ENCODE data around the gene TSPEAR.

Gene TSPEAR

DNA sequence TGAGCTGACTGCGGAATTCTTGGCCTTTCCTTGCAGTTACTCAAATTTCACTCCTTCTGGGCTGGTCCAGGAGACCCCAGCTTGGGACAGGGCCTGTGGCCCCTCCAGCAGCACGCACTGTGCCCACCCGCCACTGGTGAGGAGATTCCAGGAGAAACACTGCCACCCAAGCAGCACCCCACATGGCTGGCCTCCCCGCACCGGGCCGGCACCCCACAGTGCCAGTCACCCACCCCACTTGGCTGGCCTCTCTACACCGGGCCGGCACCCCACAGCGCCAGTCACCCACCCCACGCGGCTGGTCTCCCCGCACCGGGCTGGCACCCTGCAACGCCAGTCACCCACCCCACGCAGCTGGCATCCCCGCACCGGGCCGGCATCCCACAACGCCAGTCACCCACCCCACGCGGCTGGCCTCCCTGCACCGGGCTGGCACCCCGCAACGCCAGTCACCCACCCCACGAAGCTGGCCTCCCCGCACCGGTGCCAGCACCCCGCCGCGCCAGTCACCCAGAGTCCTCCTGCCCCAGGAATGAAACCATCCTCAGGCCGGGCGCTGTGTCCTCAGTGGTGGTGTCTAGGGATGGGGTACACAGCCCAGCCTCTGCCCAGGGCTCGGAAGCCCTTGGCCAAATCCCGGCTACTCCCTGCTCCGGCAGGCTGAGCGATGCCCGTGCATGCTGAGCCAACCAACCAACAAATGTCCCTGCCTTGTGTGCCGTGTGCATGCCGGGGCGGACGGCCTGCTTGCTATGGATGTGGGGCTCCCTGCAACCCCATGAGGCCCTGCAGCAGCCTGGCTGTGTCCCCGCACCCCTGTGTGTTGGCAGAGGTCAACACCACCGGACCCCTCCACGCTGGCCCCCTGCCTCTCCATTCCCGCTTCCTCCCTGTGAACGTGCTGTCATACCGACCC is 38.6 kb upstream of the TSPEAR start:
- TF ChIP-seq, protein P1, sequence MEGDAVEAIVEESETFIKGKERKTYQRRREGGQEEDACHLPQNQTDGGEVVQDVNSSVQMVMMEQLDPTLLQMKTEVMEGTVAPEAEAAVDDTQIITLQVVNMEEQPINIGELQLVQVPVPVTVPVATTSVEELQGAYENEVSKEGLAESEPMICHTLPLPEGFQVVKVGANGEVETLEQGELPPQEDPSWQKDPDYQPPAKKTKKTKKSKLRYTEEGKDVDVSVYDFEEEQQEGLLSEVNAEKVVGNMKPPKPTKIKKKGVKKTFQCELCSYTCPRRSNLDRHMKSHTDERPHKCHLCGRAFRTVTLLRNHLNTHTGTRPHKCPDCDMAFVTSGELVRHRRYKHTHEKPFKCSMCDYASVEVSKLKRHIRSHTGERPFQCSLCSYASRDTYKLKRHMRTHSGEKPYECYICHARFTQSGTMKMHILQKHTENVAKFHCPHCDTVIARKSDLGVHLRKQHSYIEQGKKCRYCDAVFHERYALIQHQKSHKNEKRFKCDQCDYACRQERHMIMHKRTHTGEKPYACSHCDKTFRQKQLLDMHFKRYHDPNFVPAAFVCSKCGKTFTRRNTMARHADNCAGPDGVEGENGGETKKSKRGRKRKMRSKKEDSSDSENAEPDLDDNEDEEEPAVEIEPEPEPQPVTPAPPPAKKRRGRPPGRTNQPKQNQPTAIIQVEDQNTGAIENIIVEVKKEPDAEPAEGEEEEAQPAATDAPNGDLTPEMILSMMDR (conservative IDR thresholded peaks at IDR 0.05): no peak
- H3K27ac ChIP-seq: no peak overlapping the region

DNA sequence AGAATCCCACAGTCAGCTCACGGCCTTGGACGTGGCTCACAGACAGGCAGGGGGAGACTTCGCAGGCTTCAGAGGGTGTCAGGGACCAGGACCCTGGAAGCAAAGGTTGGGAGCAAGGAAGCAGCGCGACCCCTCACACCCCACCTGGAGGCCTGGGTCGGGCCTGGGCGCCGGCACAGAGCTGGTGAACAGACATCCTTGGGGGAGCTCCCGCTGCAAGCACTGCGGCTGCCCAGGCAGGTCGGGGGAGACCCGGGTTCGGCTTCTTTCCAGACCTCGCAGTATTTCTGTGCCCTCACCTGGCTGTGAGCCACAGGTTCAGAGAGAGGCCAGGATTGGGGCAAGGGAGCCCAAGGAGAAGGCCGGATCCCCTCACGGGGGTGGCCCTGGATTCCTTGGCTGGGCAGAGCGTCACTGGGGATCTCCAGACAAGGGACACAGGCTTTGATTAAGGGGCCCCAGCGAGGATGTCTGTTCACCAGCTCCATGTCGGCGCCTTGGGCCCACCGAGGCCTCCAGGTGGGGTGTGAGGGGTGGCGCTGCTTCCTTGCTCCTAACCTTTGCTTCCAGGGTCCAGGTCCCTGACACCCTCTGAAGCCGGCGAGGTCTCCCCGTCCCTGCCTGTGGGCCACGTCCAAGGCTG is 37.9 kb upstream of the TSPEAR start:
- TF ChIP-seq, protein P1 (conservative IDR thresholded peaks at IDR 0.05): no peak
- H3K27ac ChIP-seq: no peak overlapping the region

DNA sequence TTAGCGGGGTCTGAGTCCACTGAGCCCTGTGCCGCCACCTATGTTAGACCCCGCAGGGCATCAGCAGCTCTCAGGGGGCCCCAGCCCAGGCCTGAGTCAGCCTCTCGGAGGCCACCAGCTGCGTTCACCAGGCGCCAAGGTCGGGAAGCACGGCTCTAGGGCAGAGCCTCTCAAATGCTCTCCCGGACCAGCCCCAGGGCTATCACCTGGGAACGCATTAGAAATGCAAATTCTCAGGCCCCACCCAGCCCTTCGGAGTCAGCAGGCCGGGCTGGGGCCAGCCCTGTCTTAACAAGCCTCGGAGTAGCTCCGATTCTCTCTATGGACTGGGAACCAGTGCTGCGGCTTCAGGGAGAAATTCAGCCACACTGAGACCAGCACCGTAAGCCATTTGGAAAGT is 37.2 kb upstream of the TSPEAR start:
- TF ChIP-seq, protein P1 (conservative IDR thresholded peaks at IDR 0.05): no peak
- H3K27ac ChIP-seq: no peak overlapping the region

DNA sequence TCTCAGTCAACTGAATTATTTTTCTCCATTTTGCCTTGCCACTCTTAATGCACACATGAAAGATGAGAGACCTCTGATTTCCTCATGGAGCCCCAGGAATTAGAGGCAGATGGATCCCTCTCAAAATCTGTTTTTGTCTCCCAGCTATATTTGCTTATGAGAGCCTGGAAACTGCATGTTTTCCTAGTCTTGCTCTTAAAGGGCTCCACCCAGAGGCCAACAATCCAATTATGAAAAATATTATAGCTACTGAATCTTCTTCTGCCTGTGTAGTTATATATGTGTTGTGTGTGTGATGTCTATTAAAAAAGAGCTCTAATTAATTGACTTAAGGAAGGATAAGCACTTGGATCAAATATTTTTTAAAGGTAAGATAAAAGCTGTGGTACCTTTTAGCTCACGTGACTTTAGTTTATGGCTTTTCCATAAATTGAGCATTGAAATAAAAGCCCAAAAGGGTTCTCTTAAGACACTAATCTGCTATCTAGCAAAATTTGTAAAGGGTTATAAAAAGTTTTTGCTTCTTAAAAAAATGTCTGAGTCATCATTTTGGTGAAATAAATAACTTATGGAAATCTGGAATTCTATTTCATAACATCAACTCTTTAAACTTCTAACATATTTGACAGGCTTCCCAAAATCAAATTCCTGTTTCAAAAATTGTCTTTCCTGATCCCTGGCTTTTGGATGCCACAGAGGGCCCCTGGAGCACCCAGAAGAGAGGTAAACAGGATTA is 31.2 kb upstream of the TSPEAR start:
- TF ChIP-seq, protein P1 (conservative IDR thresholded peaks at IDR 0.05): peak; percentile 89

DNA sequence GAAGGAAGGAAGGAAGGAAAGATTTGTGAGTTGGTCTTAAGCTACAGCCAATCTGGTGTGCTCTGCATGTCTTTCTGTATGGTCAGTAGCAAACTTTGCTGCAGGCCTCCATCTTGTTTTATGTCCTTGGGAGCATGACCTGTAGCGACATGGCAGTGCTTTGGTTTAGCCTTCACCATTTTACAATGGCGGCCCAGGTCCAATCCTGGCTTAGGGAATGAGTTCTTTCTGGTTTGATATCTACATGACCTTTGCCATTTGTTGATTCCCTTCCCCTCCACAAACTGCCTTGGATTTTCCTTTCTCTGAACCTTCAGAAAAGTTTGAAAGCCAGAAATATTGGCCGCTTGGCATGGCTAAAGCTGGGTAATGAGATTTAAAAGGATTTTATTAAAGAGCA is 30.5 kb upstream of the TSPEAR start:
- TF ChIP-seq, protein P1 (conservative IDR thresholded peaks at IDR 0.05): no peak

More for the DNA sequence above, 31.2 kb upstream of the TSPEAR start:
- H3K27ac ChIP-seq: peak overlapping the region; percentile 26

DNA sequence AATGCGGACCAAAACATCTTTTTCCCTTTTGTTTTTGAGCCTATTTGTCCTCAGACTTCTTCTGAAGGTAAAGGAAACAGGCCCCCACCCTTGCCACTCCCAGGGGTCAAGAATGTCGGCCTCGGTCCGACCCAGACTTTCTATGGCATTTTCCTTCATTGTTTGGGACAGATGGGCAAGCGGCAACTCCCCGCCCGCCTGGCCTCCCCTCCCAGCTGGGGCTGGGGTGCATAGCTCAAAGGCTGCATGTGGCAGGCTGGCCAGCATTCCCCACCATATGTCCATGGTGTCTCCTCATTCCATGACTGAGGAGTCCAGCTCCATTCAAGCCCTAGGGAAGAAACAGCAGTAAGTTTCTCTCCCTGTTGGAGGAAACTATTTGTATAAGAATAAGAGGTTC is 29.4 kb upstream of the TSPEAR start:
- TF ChIP-seq, protein P1 (conservative IDR thresholded peaks at IDR 0.05): no peak
- no peak overlapping the region for H3K27ac ChIP-seq

More for the DNA sequence above, 30.5 kb upstream of the TSPEAR start:
- H3K27ac ChIP-seq: peak overlapping the region; percentile 26

DNA sequence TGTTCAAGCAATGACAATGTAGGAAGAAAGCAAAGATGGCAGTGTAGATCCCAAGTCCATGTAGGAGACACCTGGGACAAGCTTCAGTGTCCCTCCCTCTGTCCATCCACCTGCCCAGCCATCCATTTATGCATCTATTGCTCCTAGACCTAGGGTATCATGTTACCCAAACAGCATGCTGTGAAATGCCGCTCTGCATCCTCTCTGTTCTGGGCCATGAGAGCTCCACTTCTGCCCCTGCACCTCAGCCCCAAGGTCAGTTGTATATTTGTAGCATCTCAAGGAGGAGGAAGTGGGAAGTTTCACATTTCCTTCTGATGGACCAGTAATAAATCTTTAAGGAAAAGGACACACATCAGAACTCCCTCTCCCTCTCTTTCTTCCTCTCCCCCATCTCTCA is 27.9 kb upstream of the TSPEAR start:
- TF ChIP-seq, protein P1 (conservative IDR thresholded peaks at IDR 0.05): no peak
- no peak overlapping the region for H3K27ac ChIP-seq
